HL-60/S4 treated with phorbol 12-myristate 13-acetate at 8.2 ng/mL for 4 days and 3 days (cell line): ENCODE results near the gene ZBED5.

ENCODE experiments used
- in situ Hi-C: fragments of 300-500 bp; cut with MboI; formaldehyde crosslinking; loops from 2 replicates; pipeline ENCODE4 v1.15.0; 2022; ENCODE audit warnings: low sequenced_read_pairs

ZBED5 gene

GRCh38 chr11:10881892-10882291 lies 24.0 kb upstream of the ZBED5 start:
- in situ Hi-C loops, result no loop called here

GRCh38 chr11:10878408-10879214 lies 20.8 kb upstream of the ZBED5 start:
- in situ Hi-C loops, result no loop called here

GRCh38 chr11:10876158-10876557 lies 18.3 kb upstream of the ZBED5 start:
- in situ Hi-C loops, result no loop called here

GRCh38 chr11:10875430-10876021 lies 17.7 kb upstream of the ZBED5 start:
- in situ Hi-C loops, result no loop called here

- in situ Hi-C loops, result no loop called here
Measured at GRCh38 chr11:10872097-10872496, 14.2 kb upstream of the ZBED5 start.

GRCh38 chr11:10868352-10868751 lies 10.5 kb upstream of the ZBED5 start:
- in situ Hi-C loops, result no loop called here

GRCh38 chr11:10866893-10867331 lies 9.1 kb upstream of the ZBED5 start:
- in situ Hi-C loops, result no loop called here

- in situ Hi-C loops, result no loop called here
Measured at GRCh38 chr11:10865837-10866270, 8.0 kb upstream of the ZBED5 start.

GRCh38 chr11:10864688-10865087 lies 6.8 kb upstream of the ZBED5 start:
- in situ Hi-C loops, result no loop called here

- in situ Hi-C loops, result no loop called here
Measured at GRCh38 chr11:10862446-10862845, 4.6 kb upstream of the ZBED5 start.

GRCh38 chr11:10861799-10862198 lies 3.9 kb upstream of the ZBED5 start:
- in situ Hi-C loops, result no loop called here

- in situ Hi-C loops, result no loop called here
Measured at GRCh38 chr11:10861047-10861446, 3.2 kb upstream of the ZBED5 start.

- in situ Hi-C loops, result no loop called here
Measured at GRCh38 chr11:10858439-10859325, 829 bp upstream of the ZBED5 start.

- in situ Hi-C loops, result no loop called here
Measured at GRCh38 chr11:10857459-10857708, 469 bp downstream of the ZBED5 start.

- in situ Hi-C loops, result no loop called here
Measured at GRCh38 chr11:10856689-10857458, 979 bp downstream of the ZBED5 start.

- in situ Hi-C loops, result no loop called here
Measured at GRCh38 chr11:10855295-10855694, 2.6 kb downstream of the ZBED5 start.

- in situ Hi-C loops, result no loop called here
Measured at GRCh38 chr11:10847960-10848860, 9.6 kb downstream of the ZBED5 start.

- in situ Hi-C loops, result no loop called here
Measured at GRCh38 chr11:10846660-10847059, 11.2 kb downstream of the ZBED5 start.

GRCh38 chr11:10845589-10845988 lies 12.3 kb downstream of the ZBED5 start:
- in situ Hi-C loops, result no loop called here

GRCh38 chr11:10844796-10845195 lies 13.1 kb downstream of the ZBED5 start:
- in situ Hi-C loops, result no loop called here
